Keratinocyte (primary cell): ENCODE data around the gene DOCK1. TPM values are rescaled to one million over a fixed set of nuclear protein-coding genes. Genes with fewer than 3 reads are reported as not detected.

Experiments
- DNase-seq: peaks from one replicate; pipeline ENCODE4 v3.0.0-alpha.2; 2011; ENCODE audit warnings: low read depth, missing footprints, low spot score
- FAIRE-seq: peaks from 2 replicates; lab custom pipeline; 2011; peaks lifted over from hg19 to GRCh38; lab: Jason Lieb, UNC
- H2AFZ ChIP-seq: 2 replicates; pipeline ENCODE4 v1.6.0; 2012; ENCODE audit warnings: low read length, control low read depth, inconsistent platforms; ENCODE audit not compliant: control insufficient read depth
- H3K27ac ChIP-seq: 2 replicates; pipeline ENCODE4 v1.5.1; 2011; ENCODE audit warnings: low read length; ENCODE audit not compliant: control insufficient read depth, insufficient read depth
- H3K27me3 ChIP-seq: 3 replicates; pipeline ENCODE4 v1.6.0; 2011; ENCODE audit warnings: low read length; ENCODE audit not compliant: control insufficient read depth, insufficient read depth; ENCODE audit errors: extremely low read depth
- H3K36me3 ChIP-seq, 2 experiments: 2 replicates in 1 of 2; 3 replicates in 1 of 2; pipeline ENCODE4 v1.5.1; 2011; ENCODE audit warnings: low read length in 2 of 2, mild to moderate bottlenecking in 1 of 2; ENCODE audit not compliant: control insufficient read depth in 2 of 2, insufficient read depth in 2 of 2; ENCODE audit errors: extremely low read depth in 1 of 2
- H3K4me1 ChIP-seq: 3 replicates; pipeline ENCODE4 v1.5.1; 2011; ENCODE audit warnings: low read length; ENCODE audit not compliant: control insufficient read depth, insufficient read depth; ENCODE audit errors: extremely low read depth
- H3K4me2 ChIP-seq: 3 replicates; pipeline ENCODE4 v1.6.0; 2011; ENCODE audit warnings: low read depth, low read length; ENCODE audit not compliant: control insufficient read depth, insufficient read depth; ENCODE audit errors: extremely low read depth
- H3K4me3 ChIP-seq, 3 experiments: fragments of 200-600 bp in 1 of 3; sonication (generic) in 1 of 3; 2 replicates in 2 of 3; 3 replicates in 1 of 3; pipeline ENCODE4 v1.5.1; 2011 to 2016; ENCODE audit warnings: low read length in 3 of 3, mild to moderate bottlenecking in 3 of 3, control low read depth in 2 of 3, inconsistent platforms in 1 of 3, low read depth in 1 of 3, mixed read lengths in 1 of 3, mixed run types in 1 of 3, moderate library complexity in 1 of 3; ENCODE audit not compliant: control insufficient read depth in 2 of 3, insufficient read depth in 2 of 3; ENCODE audit errors: extremely low read depth in 1 of 3
- H3K79me2 ChIP-seq: 2 replicates; pipeline ENCODE4 v1.6.0; 2012; ENCODE audit warnings: low read length; ENCODE audit not compliant: control insufficient read depth, insufficient read depth
- H3K9ac ChIP-seq: 3 replicates; pipeline ENCODE4 v1.6.0; 2011; ENCODE audit warnings: low read length; ENCODE audit not compliant: control insufficient read depth, insufficient read depth; ENCODE audit errors: extremely low read depth
- H3K9me1 ChIP-seq: 3 replicates; pipeline ENCODE4 v1.6.0; 2011; ENCODE audit warnings: low read length; ENCODE audit not compliant: control insufficient read depth, insufficient read depth; ENCODE audit errors: extremely low read depth
- H3K9me3 ChIP-seq: 2 replicates; pipeline ENCODE4 v1.5.1; 2012; ENCODE audit warnings: low read depth, low read length; ENCODE audit not compliant: control insufficient read depth
- H4K20me1 ChIP-seq: 3 replicates; pipeline ENCODE4 v1.6.0; 2011; ENCODE audit warnings: low read length; ENCODE audit not compliant: control insufficient read depth, insufficient read depth; ENCODE audit errors: extremely low read depth
- EZH2 ChIP-seq: IDR thresholded peaks from one replicate; pipeline ENCODE4 v1.6.1; 2012; ENCODE audit warnings: inconsistent platforms, mild to moderate bottlenecking, low read length, moderate library complexity
- dilution Hi-C: fragments of 300-500 bp; cut with MboI; formaldehyde crosslinking; loops from one replicate; pipeline ENCODE4 v1.7.0; 2020; ENCODE audit warnings: low sequenced_read_pairs; ENCODE audit not compliant: extremely low pct_ligation_motif_present
- polyA plus RNA-seq, 5 experiments: library from polyadenylated mRNA; depleted of rRNA in 3 of 5; stranded (reverse) in 3 of 5; stranded (forward) in 1 of 5; unstranded in 1 of 5; fragments of >200 nt; gene quantifications; 1 replicate in 1 of 5; 2 replicates in 3 of 5; 3 replicates in 1 of 5; pipeline versions ENCODE4 v1.2.1 to v1.2.3, GENCODE V29; 2011 to 2012; ENCODE audit warnings: missing spikeins in 2 of 5, low read depth in 1 of 5, low replicate concordance in 1 of 5
- TF ChIP-seq, protein P1 (sequence below), 3 experiments: IDR thresholded peaks in 1 of 3; conservative IDR thresholded peaks in 1 of 3; optimal IDR thresholded peaks in 1 of 3; 2 replicates in 2 of 3; 3 replicates in 1 of 3; pipeline versions ENCODE3 to v1.5.1; 2011; ENCODE audit warnings: low read length in 3 of 3, mild to moderate bottlenecking in 3 of 3, moderate library complexity in 2 of 3, control low read depth in 1 of 3, inconsistent platforms in 1 of 3; ENCODE audit not compliant: insufficient read depth in 2 of 3; ENCODE audit errors: extremely low read depth in 1 of 3

Gene DOCK1
- polyA plus RNA-seq, 1 donor (not counting 4 experiments of a cell fraction or from before 2014, with no cell fraction given), result 15.7 TPM

DNA sequence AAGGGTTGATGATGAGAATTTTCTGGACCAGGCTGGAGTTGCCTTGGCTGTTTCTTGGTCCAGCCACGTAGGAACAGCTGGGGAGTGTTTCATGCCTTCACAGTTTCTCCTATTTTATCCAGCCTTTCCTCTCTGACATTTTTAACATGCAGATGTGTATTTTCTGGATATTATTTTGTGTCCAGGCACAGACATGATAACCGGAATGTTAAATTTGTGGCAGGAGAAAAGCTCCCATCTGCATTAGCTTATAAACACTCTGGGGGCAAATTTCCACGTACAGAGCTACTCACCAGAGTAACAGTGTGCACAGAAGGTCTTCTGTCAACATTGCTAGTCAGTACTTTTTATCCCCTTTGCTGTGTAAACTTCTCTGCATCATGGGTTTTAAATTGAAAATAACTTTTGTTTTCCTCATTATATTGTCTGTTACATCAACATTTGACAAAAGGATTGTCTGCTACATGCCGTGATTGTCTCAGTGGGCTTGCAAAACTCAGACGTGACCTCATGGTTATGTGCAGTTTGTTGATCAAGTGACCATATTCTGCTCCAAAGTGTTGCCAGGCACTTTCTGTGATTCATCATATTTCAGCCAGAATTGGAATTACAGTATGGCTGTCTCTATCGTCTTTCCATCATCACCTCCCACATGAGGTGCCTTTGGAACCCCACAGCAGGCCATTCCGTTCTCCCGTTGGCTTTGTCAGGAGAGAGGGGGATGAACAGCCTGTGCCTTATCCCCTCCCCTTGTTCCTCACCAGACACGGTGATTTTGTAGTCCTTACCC is 249.8 kb downstream of the DOCK1 start:
- DNase-seq (no peak), FAIRE-seq (no peak)
- no peak overlapping the region for H3K4me2 ChIP-seq
- H3K27me3 ChIP-seq, result no peaks in the 10 kb centered on the region
- H2AFZ ChIP-seq, result no peak overlapping the region
- dilution Hi-C loops, result no loop called here
- no peak overlapping the region for H3K9ac ChIP-seq
- H3K9me1 ChIP-seq, result no peaks in the 10 kb centered on the region
- TF ChIP-seq, protein P1, sequence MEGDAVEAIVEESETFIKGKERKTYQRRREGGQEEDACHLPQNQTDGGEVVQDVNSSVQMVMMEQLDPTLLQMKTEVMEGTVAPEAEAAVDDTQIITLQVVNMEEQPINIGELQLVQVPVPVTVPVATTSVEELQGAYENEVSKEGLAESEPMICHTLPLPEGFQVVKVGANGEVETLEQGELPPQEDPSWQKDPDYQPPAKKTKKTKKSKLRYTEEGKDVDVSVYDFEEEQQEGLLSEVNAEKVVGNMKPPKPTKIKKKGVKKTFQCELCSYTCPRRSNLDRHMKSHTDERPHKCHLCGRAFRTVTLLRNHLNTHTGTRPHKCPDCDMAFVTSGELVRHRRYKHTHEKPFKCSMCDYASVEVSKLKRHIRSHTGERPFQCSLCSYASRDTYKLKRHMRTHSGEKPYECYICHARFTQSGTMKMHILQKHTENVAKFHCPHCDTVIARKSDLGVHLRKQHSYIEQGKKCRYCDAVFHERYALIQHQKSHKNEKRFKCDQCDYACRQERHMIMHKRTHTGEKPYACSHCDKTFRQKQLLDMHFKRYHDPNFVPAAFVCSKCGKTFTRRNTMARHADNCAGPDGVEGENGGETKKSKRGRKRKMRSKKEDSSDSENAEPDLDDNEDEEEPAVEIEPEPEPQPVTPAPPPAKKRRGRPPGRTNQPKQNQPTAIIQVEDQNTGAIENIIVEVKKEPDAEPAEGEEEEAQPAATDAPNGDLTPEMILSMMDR (optimal IDR thresholded peaks at IDR 0.05 in 1 of 3, IDR thresholded peaks at IDR 0.05 in 1 of 3, conservative IDR thresholded peaks at IDR 0.05 in 1 of 3; ENCODE audit: extremely low read depth in 1 of 3, insufficient read depth in 2 of 3, low read length in 3 of 3), result no peak
- no peak for TF ChIP-seq EZH2
- no peaks in the 10 kb centered on the region for H4K20me1 ChIP-seq
- H3K79me2 ChIP-seq, result no peaks in the 10 kb centered on the region
- H3K27ac ChIP-seq, result no peak overlapping the region
- no peak overlapping the region for H3K4me3 ChIP-seq
- peaks cover 17% of the 10 kb centered on the region for H3K4me1 ChIP-seq
- H3K36me3 ChIP-seq, result no peaks in the 10 kb centered on the region
- H3K9me3 ChIP-seq, result no peaks in the 10 kb centered on the region

DNA sequence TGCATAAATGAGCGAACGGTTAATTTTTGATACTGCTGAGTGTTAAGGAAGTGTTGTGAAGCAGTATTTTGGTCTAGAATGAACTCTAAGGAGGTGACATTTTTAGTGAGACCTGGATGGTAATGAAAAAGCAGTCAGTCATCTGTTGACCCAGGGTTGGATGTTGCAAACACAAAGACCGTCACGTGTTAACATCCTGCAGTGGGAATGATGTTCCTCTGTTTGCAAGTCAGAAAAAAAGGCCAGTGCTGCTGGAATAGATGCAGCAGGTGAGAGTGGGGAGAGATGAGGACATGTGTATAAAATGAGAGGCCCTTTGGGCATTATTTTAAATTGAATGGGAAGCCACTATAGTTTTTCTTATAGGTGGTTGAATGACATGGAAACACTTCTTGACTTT is 251.9 kb downstream of the DOCK1 start:
- no peaks in the 10 kb centered on the region for H3K27me3 ChIP-seq
- H3K4me3 ChIP-seq, result no peak overlapping the region
- no peak for FAIRE-seq
- peaks cover 6% of the 10 kb centered on the region for H3K4me1 ChIP-seq
- no peak for DNase-seq
- no peaks in the 10 kb centered on the region for H3K9me1 ChIP-seq
- H3K4me2 ChIP-seq, result no peak overlapping the region
- H4K20me1 ChIP-seq, result no peaks in the 10 kb centered on the region
- no peak overlapping the region for H2AFZ ChIP-seq
- H3K9me3 ChIP-seq, result no peaks in the 10 kb centered on the region
- no peak overlapping the region for H3K27ac ChIP-seq
- peaks cover 4 to 6% of the 10 kb centered on the region in 2 experiments for H3K36me3 ChIP-seq
- H3K9ac ChIP-seq, result no peak overlapping the region
- H3K79me2 ChIP-seq, result no peaks in the 10 kb centered on the region
- no peak for TF ChIP-seq EZH2
- TF ChIP-seq, protein P1 (optimal IDR thresholded peaks at IDR 0.05 in 1 of 3, IDR thresholded peaks at IDR 0.05 in 1 of 3, conservative IDR thresholded peaks at IDR 0.05 in 1 of 3; ENCODE audit: extremely low read depth in 1 of 3, insufficient read depth in 2 of 3, low read length in 3 of 3), result no peak
- dilution Hi-C loops, result no loop called here
